Raji (cell line): ENCODE measurements around the gene AATF.

Source experiments
- POLR2A ChIP-seq: IDR thresholded peaks from 2 replicates; pipeline ENCODE4 v1.6.1; 2011; ENCODE audit warnings: low read depth, low read length, control low read depth; ENCODE audit not compliant: insufficient read depth

The AATF gene

GRCh38 chr17:37060928-37061327 lies 112.2 kb downstream of the AATF start:
- no peak for TF ChIP-seq POLR2A

- no peak for TF ChIP-seq POLR2A
Measured at GRCh38 chr17:37062021-37062420, 113.3 kb downstream of the AATF start.

GRCh38 chr17:37064206-37064605 lies 115.5 kb downstream of the AATF start:
- no peak for TF ChIP-seq POLR2A

- no peak for TF ChIP-seq POLR2A
Measured at GRCh38 chr17:37064956-37065355, 116.2 kb downstream of the AATF start.

GRCh38 chr17:37065486-37066321 lies 117.0 kb downstream of the AATF start:
- no peak for TF ChIP-seq POLR2A

- no peak for TF ChIP-seq POLR2A
Measured at GRCh38 chr17:37066322-37067255, 117.8 kb downstream of the AATF start.

GRCh38 chr17:37067555-37068111 lies 118.9 kb downstream of the AATF start:
- no peak for TF ChIP-seq POLR2A

GRCh38 chr17:37068266-37068665 lies 119.5 kb downstream of the AATF start:
- no peak for TF ChIP-seq POLR2A

GRCh38 chr17:37069087-37069486 lies 120.3 kb downstream of the AATF start:
- TF ChIP-seq POLR2A = no peak

GRCh38 chr17:37079065-37079708 lies 130.4 kb downstream of the AATF start:
- TF ChIP-seq POLR2A = no peak

- TF ChIP-seq POLR2A = no peak
Measured at GRCh38 chr17:37079735-37080134, 131.0 kb downstream of the AATF start.

- TF ChIP-seq POLR2A = no peak
Measured at GRCh38 chr17:37081287-37081686, 132.5 kb downstream of the AATF start.

- TF ChIP-seq POLR2A = no peak
Measured at GRCh38 chr17:37082311-37082860, 133.6 kb downstream of the AATF start.

GRCh38 chr17:37082985-37083384 lies 134.2 kb downstream of the AATF start:
- TF ChIP-seq POLR2A = no peak

GRCh38 chr17:37083456-37083855 lies 134.7 kb downstream of the AATF start:
- TF ChIP-seq POLR2A = no peak

GRCh38 chr17:37084372-37084771 lies 135.6 kb downstream of the AATF start:
- TF ChIP-seq POLR2A = no peak
